Right lobe of liver (tissue), 6 donors: Measurements from ENCODE around the gene NKD2. TPM values are rescaled to one million over a fixed set of nuclear protein-coding genes. Genes with fewer than 3 reads are reported as not detected.

Source experiments
- ATAC-seq, 4 donors: fragments of 200-7000 bp; cut with Tn5 transposase; one replicate each; pipeline ENCODE4 v1.9.1; 2020; ENCODE audit warnings: mild to moderate bottlenecking in 4 of 4, moderate library complexity in 4 of 4
- DNase-seq, 3 donors: peaks; one replicate each; pipeline ENCODE4 v3.0.0-alpha.2; 2020
- H3K27ac ChIP-seq, 3 donors: fragments of 200-600 bp; one replicate each; pipeline ENCODE4 v1.8.0; 2022
- H3K27me3 ChIP-seq, 2 donors: fragments of 200-600 bp; one replicate each; pipeline ENCODE4 v1.8.0; 2022
- H3K36me3 ChIP-seq, 4 donors: fragments of 200-600 bp; sonication (generic) in 1 of 4; one replicate each; pipeline versions ENCODE4 v1.5.1 to v1.8.0; 2017 to 2022; ENCODE audit warnings: control low read depth in 1 of 4
- H3K4me1 ChIP-seq, 4 donors: fragments of 200-600 bp; sonication (generic) in 1 of 4; one replicate each; pipeline versions ENCODE4 v1.5.1 to v1.8.0; 2017 to 2022; ENCODE audit warnings: control low read depth in 1 of 4
- H3K4me3 ChIP-seq, 3 donors: fragments of 200-600 bp; one replicate each; pipeline ENCODE4 v1.8.0; 2022
- H3K9me3 ChIP-seq, 4 donors: fragments of 200-600 bp; sonication (generic) in 1 of 4; one replicate each; pipeline versions ENCODE4 v1.5.1 to v1.8.0; 2017 to 2022; ENCODE audit warnings: control low read depth in 1 of 4
- CTCF ChIP-seq, 4 donors: fragments of 200-600 bp in 3 of 4; fragments of 450-650 bp in 1 of 4; IDR thresholded peaks; one replicate each; pipeline versions ENCODE4 v1.5.1 to v1.8.0; 2016 to 2022; ENCODE audit warnings: antibody characterized with exemption in 4 of 4, mild to moderate bottlenecking in 2 of 4
- POLR2A ChIP-seq: fragments of 450-650 bp; IDR thresholded peaks from one replicate; pipeline ENCODE4 v1.6.1; 2017; ENCODE audit warnings: antibody characterized with exemption, mild to moderate bottlenecking
- WGBS: methylation state at CpG from one replicate; pipeline ENCODE4 v1.1.6; 2018; ENCODE audit warnings: low coverage, low lambda C conversion rate; ENCODE audit not compliant: insufficient coverage; ENCODE audit errors: missing lambda C conversion rate; 5-methylcytosine and 5-hydroxymethylcytosine counted together
- intact Hi-C, 2 donors: fragments of 100-400 bp; cut with DNase I; formaldehyde crosslinking; loops; one replicate each; pipeline versions ENCODE4 v1.11.2 to v1.14.1; 2022
- total RNA-seq, 6 experiments: library from RNA; depleted of rRNA in 2 of 6; stranded (reverse); fragments of >200 nt in 2 of 6; fragmentation: NEBNext Ultra II Directional in 3 of 6; extraction: Animal tissue kit (Norgen Biotek cat#: 25700) in 3 of 6; gene quantifications; one replicate each; pipeline versions ENCODE4 v1.1.0 to v1.2.4, GENCODE V29; 2016 to 2023
- donor health status: DM: no; HTN: yes; CAD: no.
- donor health status: DM: no; HTN: no; CAD: no.
- donor health status: DM: no; HTN: no; CAD: no.
- donor health status: DM: no; HTN: yes; CAD: no.
- donor health status: DM: no; HTN: yes; CAD: no.

NKD2 gene
- total RNA-seq, 6 experiments from 2014 or later: 0.93 to 2.9 (median 2.2) TPM

- Histone ChIP-seq H3K9me3 (no peaks in the 10 kb centered on the region), H3K27me3 (no peaks in the 10 kb centered on the region), H3K4me3 (no peak overlapping the region), H3K4me1 (no peaks in the 10 kb centered on the region), H3K27ac (no peak overlapping the region), H3K36me3 (peaks cover 0 to 65% (median 33%) of the 10 kb centered on the region in 4 donors)
- 92% methylated on average over 5 of the region's 46 CpGs for whole genome bisulfite sequencing
- no peak for ATAC-seq
- TF ChIP-seq CTCF (IDR thresholded peaks at IDR 0.05): no peak
- no peak for TF ChIP-seq POLR2A
- intact Hi-C loops: no loop called here
- DNase-seq: no peak
Measured at GRCh38 chr5:1073239-1074102, 64.9 kb downstream of the NKD2 start.

- WGBS: 100% methylated on average over 9 of the region's 18 CpGs
Measured at GRCh38 chr5:1074226-1074625, 65.6 kb downstream of the NKD2 start.

GRCh38 chr5:1074816-1075554, 66.4 kb downstream of the NKD2 start:
- no peak overlapping the region for H3K4me3 ChIP-seq
- DNase-seq (no peak), ATAC-seq (peak in 1 of 4 donors; percentile 8)
- H3K9me3 ChIP-seq: no peaks in the 10 kb centered on the region
- H3K27ac ChIP-seq: no peak overlapping the region
- intact Hi-C loops: no loop called here
- 73% methylated on average over 4 of the region's 40 CpGs for WGBS
- H3K4me1 ChIP-seq: no peaks in the 10 kb centered on the region
- TF ChIP-seq POLR2A (no peak), CTCF (IDR thresholded peaks at IDR 0.05) (no peak)
- peaks cover 0 to 63% (median 32%) of the 10 kb centered on the region in 4 donors for H3K36me3 ChIP-seq
- H3K27me3 ChIP-seq: no peaks in the 10 kb centered on the region

More at GRCh38 chr5:1074226-1074625, 65.6 kb downstream of the NKD2 start:
- Histone ChIP-seq H3K27ac (no peak overlapping the region), H3K27me3 (no peaks in the 10 kb centered on the region), H3K4me1 (no peaks in the 10 kb centered on the region), H3K9me3 (no peaks in the 10 kb centered on the region), H3K4me3 (no peak overlapping the region), H3K36me3 (peaks cover 0 to 63% (median 33%) of the 10 kb centered on the region in 4 donors)
- intact Hi-C loops: no loop called here
- no peak for TF ChIP-seq POLR2A
- TF ChIP-seq CTCF (IDR thresholded peaks at IDR 0.05): no peak
- ATAC-seq: peak in 1 of 4 donors; percentile 3
- no peak for DNase-seq

DNA sequence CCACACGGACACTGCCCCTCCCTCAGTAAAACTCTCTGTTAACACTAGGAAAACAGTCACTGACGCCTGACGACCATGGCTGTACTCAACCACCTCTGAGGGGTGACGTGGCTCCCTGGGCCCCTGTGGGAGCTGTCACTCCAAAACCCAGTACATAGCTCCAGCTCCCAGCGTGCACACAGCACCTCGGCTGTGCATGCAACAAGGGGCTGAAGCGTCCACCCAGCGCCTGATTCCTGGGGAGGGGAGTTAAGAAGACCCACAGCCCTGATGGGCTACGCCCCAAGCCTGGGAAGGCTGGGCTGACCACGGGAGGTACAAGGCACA, 66.9 kb downstream of the NKD2 start:
- 40% methylated on average over 1 of the region's 10 CpGs for WGBS
- TF ChIP-seq POLR2A: no peak
- TF ChIP-seq CTCF (IDR thresholded peaks at IDR 0.05): no peak
- Histone ChIP-seq H3K9me3 (no peaks in the 10 kb centered on the region), H3K4me3 (no peak overlapping the region), H3K4me1 (no peaks in the 10 kb centered on the region), H3K27ac (no peak overlapping the region), H3K36me3 (peaks cover 0 to 66% (median 32%) of the 10 kb centered on the region in 4 donors), H3K27me3 (no peaks in the 10 kb centered on the region)
- DNase-seq (no peak), ATAC-seq (no peak)
- intact Hi-C loops: no loop called here
